Glutamatergic neuron (in vitro differentiated cells): Measurements from ENCODE around the gene SIPA1L2. TPM values are rescaled to one million over a fixed set of nuclear protein-coding genes. Genes with fewer than 3 reads are reported as not detected.

Source experiments
- DNase-seq: peaks from one replicate; pipeline ENCODE4 v3.0.0; 2022
- H3K27ac Mint-ChIP-seq: one replicate; pipeline ENCODE4 v1.8.0; 2020; ENCODE audit warnings: mild to moderate bottlenecking, mixed read lengths, inconsistent platforms; ENCODE audit not compliant: unreplicated experiment
- H3K27me3 Mint-ChIP-seq: one replicate; pipeline ENCODE4 v1.8.0; 2020; ENCODE audit warnings: mild to moderate bottlenecking, moderate library complexity, mixed read lengths, inconsistent platforms; ENCODE audit not compliant: unreplicated experiment
- H3K36me3 Mint-ChIP-seq: one replicate; pipeline ENCODE4 v1.8.0; 2020; ENCODE audit warnings: mild to moderate bottlenecking, mixed read lengths, inconsistent platforms; ENCODE audit not compliant: unreplicated experiment
- H3K4me1 Mint-ChIP-seq: one replicate; pipeline ENCODE4 v1.8.0; 2020; ENCODE audit warnings: mild to moderate bottlenecking, low read depth, mixed read lengths, inconsistent platforms; ENCODE audit not compliant: unreplicated experiment
- H3K4me3 Mint-ChIP-seq: one replicate; pipeline ENCODE4 v1.8.0; 2020; ENCODE audit warnings: mild to moderate bottlenecking, mixed read lengths, inconsistent platforms; ENCODE audit not compliant: unreplicated experiment
- H3K9me3 Mint-ChIP-seq: one replicate; pipeline ENCODE4 v1.8.0; 2020; ENCODE audit warnings: mild to moderate bottlenecking, moderate library complexity, mixed read lengths, inconsistent platforms; ENCODE audit not compliant: unreplicated experiment
- total RNA-seq: library from RNA; stranded (reverse); fragmentation: NEBNext Ultra II Directional; extraction: Animal tissue kit (Norgen Biotek cat#: 25700); gene quantifications from one replicate; pipeline ENCODE4 v1.2.1, GENCODE V29; 2021; ENCODE audit not compliant: unreplicated experiment
- TF ChIP-seq, protein P1 (sequence below): fragments of 200-600 bp; sonication (generic); IDR thresholded peaks from one replicate; pipeline ENCODE4 v1.5.0; 2021; ENCODE audit not compliant: partially characterized antibody, unreplicated experiment

Gene SIPA1L2
- total RNA-seq, 1 donor from 2014 or later: 177 TPM

DNA sequence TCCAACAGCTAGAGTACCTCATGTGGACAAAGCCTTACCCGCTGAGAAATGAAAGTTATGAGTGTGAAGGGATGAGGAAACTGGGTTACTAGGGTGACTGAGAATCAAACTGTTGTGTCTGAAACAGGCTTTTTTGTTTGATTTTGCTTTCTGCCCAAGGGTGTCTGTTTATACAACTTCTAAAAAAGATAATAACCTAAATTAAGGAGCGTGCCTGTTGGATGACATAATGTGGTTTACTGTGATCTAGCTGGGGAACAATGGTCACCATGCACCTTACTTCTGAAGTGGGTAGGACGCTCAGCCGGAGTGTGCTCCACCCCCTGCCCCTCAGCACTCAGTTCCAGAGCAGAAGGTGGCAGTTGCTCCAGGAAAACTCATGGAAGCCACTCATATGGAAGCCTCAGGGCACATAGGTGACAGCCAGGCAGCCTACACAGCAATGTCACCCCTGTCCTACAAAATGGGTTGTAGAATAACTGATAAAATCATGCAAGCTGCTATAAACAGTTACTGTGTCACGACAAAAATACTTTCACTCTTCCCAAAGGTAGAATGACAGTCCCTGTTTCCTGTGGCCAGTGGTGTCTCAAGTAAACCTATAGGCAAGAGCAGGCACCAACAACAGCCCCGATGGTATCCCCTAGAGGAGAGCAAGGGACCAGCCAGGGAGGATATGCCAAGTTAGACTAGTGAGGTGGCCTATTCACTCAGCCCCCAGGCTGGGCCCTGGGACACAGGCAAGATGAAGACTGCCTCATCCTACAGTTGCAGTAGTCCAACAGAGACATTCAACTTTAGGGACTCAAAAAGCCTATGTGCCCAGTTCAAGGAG is 29.3 kb downstream of the SIPA1L2 start:
- TF ChIP-seq, protein P1, sequence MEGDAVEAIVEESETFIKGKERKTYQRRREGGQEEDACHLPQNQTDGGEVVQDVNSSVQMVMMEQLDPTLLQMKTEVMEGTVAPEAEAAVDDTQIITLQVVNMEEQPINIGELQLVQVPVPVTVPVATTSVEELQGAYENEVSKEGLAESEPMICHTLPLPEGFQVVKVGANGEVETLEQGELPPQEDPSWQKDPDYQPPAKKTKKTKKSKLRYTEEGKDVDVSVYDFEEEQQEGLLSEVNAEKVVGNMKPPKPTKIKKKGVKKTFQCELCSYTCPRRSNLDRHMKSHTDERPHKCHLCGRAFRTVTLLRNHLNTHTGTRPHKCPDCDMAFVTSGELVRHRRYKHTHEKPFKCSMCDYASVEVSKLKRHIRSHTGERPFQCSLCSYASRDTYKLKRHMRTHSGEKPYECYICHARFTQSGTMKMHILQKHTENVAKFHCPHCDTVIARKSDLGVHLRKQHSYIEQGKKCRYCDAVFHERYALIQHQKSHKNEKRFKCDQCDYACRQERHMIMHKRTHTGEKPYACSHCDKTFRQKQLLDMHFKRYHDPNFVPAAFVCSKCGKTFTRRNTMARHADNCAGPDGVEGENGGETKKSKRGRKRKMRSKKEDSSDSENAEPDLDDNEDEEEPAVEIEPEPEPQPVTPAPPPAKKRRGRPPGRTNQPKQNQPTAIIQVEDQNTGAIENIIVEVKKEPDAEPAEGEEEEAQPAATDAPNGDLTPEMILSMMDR: no peak
- H3K36me3 Mint-ChIP-seq: peaks cover 14% of the 10 kb centered on the region
- peaks cover 3% of the 10 kb centered on the region for H3K9me3 Mint-ChIP-seq
- no peak overlapping the region for H3K27ac Mint-ChIP-seq
- peaks cover 7% of the 10 kb centered on the region for H3K27me3 Mint-ChIP-seq
- H3K4me3 Mint-ChIP-seq: no peak overlapping the region
- DNase-seq: no peak
- H3K4me1 Mint-ChIP-seq: peaks cover 31% of the 10 kb centered on the region

DNA sequence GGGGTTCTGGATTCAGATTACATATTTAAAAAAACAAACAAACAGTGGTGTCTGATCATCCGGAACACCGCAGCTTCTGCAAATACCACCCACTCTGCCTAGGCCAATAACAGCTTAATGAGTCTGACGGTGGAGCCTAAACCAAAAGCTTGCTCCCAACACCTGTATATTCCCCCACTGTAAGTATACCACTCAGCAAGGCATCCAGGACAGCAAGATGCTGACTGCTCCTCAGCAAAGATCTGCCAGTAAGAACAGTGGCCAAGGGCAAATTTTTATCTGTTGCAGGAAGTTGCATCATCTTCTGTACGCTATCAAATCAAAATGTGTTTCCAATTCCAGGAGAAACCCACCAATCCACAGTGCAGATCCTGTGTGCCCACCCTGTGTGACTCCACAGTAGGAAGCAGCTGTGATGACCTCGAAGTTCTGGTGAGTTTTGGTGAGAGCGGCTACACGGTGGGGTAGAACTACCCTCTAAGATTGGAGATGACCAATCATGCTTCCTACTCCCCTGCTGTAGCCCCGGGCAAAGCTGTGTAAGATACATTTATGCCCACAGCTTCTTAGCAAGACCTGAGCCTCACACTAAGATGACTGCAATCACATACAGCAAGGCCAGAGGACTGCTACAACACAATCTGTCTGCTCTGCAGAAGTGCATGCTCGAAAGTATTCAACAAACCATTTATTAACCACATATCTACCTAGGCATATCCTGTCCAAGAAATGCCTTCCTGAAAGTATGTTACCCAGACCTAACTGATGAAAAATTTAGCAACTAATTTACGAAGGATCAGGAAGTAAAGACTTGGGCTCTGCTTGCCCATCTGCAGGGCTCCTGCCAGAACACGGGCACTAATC is 30.5 kb downstream of the SIPA1L2 start:
- Mint-ChIP-seq H3K4me3 (no peak overlapping the region), H3K9me3 (peaks cover 2% of the 10 kb centered on the region), H3K27ac (no peak overlapping the region), H3K4me1 (peaks cover 42% of the 10 kb centered on the region), H3K36me3 (peaks cover 9% of the 10 kb centered on the region), H3K27me3 (peaks cover 7% of the 10 kb centered on the region)
- DNase-seq: no peak
- TF ChIP-seq, protein P1: no peak

DNA sequence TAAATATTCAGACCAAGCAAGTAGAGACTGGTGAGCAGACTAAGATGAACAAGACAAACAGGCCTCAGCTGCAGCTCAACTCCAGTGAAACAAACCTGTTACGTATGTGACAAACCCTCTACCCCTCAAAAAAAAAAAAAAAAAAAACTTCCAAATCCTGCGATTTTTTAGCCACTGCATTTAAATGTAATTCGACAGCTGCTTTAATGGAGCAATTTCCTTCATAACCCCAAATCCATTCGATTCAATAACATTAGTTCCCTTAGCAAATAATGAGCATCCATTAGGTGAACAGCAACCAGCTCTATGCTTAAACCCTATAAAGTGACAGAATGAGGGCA is 31.1 kb downstream of the SIPA1L2 start:
- TF ChIP-seq, protein P1: no peak
- H3K9me3 Mint-ChIP-seq: peaks cover 1% of the 10 kb centered on the region
- no peak for DNase-seq
- no peak overlapping the region for H3K4me3 Mint-ChIP-seq
- H3K4me1 Mint-ChIP-seq: peaks cover 46% of the 10 kb centered on the region
- peaks cover 9% of the 10 kb centered on the region for H3K36me3 Mint-ChIP-seq
- peaks cover 7% of the 10 kb centered on the region for H3K27me3 Mint-ChIP-seq
- no peak overlapping the region for H3K27ac Mint-ChIP-seq

DNA sequence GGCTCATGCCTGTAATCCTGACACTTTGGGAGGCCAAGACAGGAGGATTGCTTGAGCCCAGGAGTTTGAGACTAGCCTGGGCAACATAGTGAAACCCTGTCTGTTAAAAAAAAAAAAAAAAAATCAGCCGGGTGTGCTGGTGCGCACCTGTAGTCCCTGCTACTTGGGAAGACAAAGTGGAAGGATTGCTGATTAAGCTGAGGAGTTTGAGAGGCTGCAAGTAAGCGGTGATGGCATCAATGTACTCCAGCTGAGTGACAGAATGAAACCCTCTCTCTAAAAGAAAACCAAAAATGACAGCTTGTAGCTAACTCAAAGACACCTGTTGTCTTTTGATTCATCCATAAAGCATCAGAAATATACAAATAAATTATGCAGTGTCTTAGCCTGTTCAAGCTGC is 31.8 kb downstream of the SIPA1L2 start:
- Mint-ChIP-seq H3K27me3 (peaks cover 5% of the 10 kb centered on the region), H3K4me1 (peaks cover 49% of the 10 kb centered on the region), H3K9me3 (peaks cover 2% of the 10 kb centered on the region), H3K4me3 (no peak overlapping the region), H3K36me3 (peaks cover 6% of the 10 kb centered on the region), H3K27ac (no peak overlapping the region)
- DNase-seq: no peak
- TF ChIP-seq, protein P1: no peak
